OCI-LY7 (cell line): ENCODE data around the gene SLC17A8. TPM values are rescaled to one million over a fixed set of nuclear protein-coding genes. Genes with fewer than 3 reads are reported as not detected.
"Not testable (repeated sequence)": the region's sequence is repeated elsewhere in the genome, so short reads cannot be mapped to it uniquely, and the experiment has no call there.

Experiments used
- BruUV-seq: library from RNA; stranded (reverse); fragments of 400-500 nt; replicated peaks from 2 replicates; lab custom pipeline; 2021; lab: Mats Ljungman, UMichigan
- CTCF ChIA-PET: fragments of 300-600 bp; sonication (Branson Sonifier 250); formaldehyde crosslinking; loops from one replicate; lab custom pipeline; 2022; ENCODE audit warnings: antibody characterized with exemption; ENCODE audit not compliant: unreplicated experiment; lab: Charles Lee
- POLR2A ChIA-PET: fragments of 300-600 bp; sonication (Branson Sonifier 250); formaldehyde crosslinking; loops from one replicate; lab custom pipeline; 2022; ENCODE audit warnings: antibody characterized with exemption; lab: Charles Lee
- DNase-seq: peaks from one replicate; pipeline ENCODE4 v3.0.0-alpha.2; 2015; ENCODE audit warnings: low spot score
- H2AFZ ChIP-seq: fragments of 200-600 bp; sonication (generic), shearing (Covaris generic); 2 replicates; pipeline ENCODE4 v1.6.1; 2014; ENCODE audit warnings: mild to moderate bottlenecking, antibody characterized with exemption, low read length, moderate library complexity
- H3K27ac ChIP-seq: fragments of 200-600 bp; sonication (generic); 2 replicates; pipeline ENCODE4 v1.5.1; 2014; ENCODE audit warnings: mixed run types, low read depth, mild to moderate bottlenecking, moderate library complexity, low read length, inconsistent platforms; ENCODE audit not compliant: poor library complexity, severe bottlenecking
- H3K36me3 ChIP-seq: fragments of 200-600 bp; sonication (generic); 2 replicates; pipeline ENCODE4 v1.6.1; 2014; ENCODE audit warnings: mild to moderate bottlenecking, antibody characterized with exemption, low read length, moderate library complexity, mixed read lengths; ENCODE audit not compliant: insufficient read depth
- H3K4me1 ChIP-seq: fragments of 200-600 bp; sonication (generic); 2 replicates; pipeline ENCODE4 v1.5.1; 2014; ENCODE audit warnings: mild to moderate bottlenecking, low read length; ENCODE audit not compliant: insufficient read depth, poor library complexity, severe bottlenecking
- H3K4me2 ChIP-seq: fragments of 200-600 bp; sonication (generic); 2 replicates; pipeline ENCODE4 v1.6.1; 2014; ENCODE audit warnings: mild to moderate bottlenecking, low read length
- H3K4me3 ChIP-seq: fragments of 200-600 bp; sonication (generic); 2 replicates; pipeline ENCODE4 v1.5.1; 2014; ENCODE audit warnings: mild to moderate bottlenecking, low read depth, low read length; ENCODE audit not compliant: poor library complexity, severe bottlenecking
- H3K79me2 ChIP-seq: fragments of 200-600 bp; sonication (generic); 2 replicates; pipeline ENCODE4 v1.6.1; 2016; ENCODE audit warnings: low read depth, mild to moderate bottlenecking, low read length, moderate library complexity, mixed read lengths; ENCODE audit not compliant: insufficient read depth
- H3K9me2 ChIP-seq: fragments of 200-600 bp; sonication (generic); 2 replicates; pipeline ENCODE4 v1.6.1; 2016; ENCODE audit warnings: mild to moderate bottlenecking, low read length, mixed read lengths; ENCODE audit not compliant: insufficient read depth
- H3K9me3 ChIP-seq: fragments of 200-600 bp; sonication (generic); 2 replicates; pipeline ENCODE4 v1.6.1; 2014; ENCODE audit warnings: mild to moderate bottlenecking, mixed run types, low read length, mixed read lengths
- H4K20me1 ChIP-seq: fragments of 200-600 bp; sonication (generic); 2 replicates; pipeline ENCODE4 v1.6.1; 2014; ENCODE audit warnings: mild to moderate bottlenecking, antibody characterized with exemption, low read length, moderate library complexity, mixed read lengths; ENCODE audit not compliant: insufficient read depth
- CTCF ChIP-seq: fragments of 200-600 bp; sonication (generic); conservative IDR thresholded peaks from 2 replicates; pipeline ENCODE4 v1.5.1; 2014; ENCODE audit warnings: mild to moderate bottlenecking, antibody characterized with exemption, low read length, moderate library complexity, mixed read lengths
- EZH2phosphoT487 ChIP-seq: fragments of 200-600 bp; sonication (generic); IDR thresholded peaks from 2 replicates; pipeline ENCODE4 v1.6.1; 2018; ENCODE audit warnings: low read depth, borderline replicate concordance, mild to moderate bottlenecking, mixed run types, antibody characterized with exemption, low read length, moderate library complexity, mixed read lengths
- intact Hi-C: fragments of 100-400 bp; cut with micrococcal nuclease; formaldehyde crosslinking; loops from one replicate; pipeline ENCODE4 v1.10.0; 2022; ENCODE audit not compliant: unreplicated experiment
- total RNA-seq, 2 experiments: library from RNA; depleted of rRNA in 1 of 2; stranded (reverse); fragments of >200 nt in 1 of 2; shearing (Covaris generic) in 1 of 2; gene quantifications; 2 replicates each; pipeline ENCODE4 v1.2.3, GENCODE V29; 2014 to 2022

Gene SLC17A8
- total RNA-seq, 2 experiments from 2014 or later, result not detected

- H3K36me3 ChIP-seq, H3K4me1 ChIP-seq, H3K79me2 ChIP-seq, H3K9me3 ChIP-seq, H3K4me2 ChIP-seq, H2AFZ ChIP-seq, H3K4me3 ChIP-seq, H4K20me1 ChIP-seq, BruUV-seq, POLR2A ChIA-PET, H3K9me2 ChIP-seq, H3K27ac ChIP-seq, DNase-seq, CTCF ChIA-PET, intact Hi-C loops: not testable (repeated sequence)
Measured at GRCh38 chr12:100344351-100344750, 12.5 kb upstream of the SLC17A8 start.

DNA sequence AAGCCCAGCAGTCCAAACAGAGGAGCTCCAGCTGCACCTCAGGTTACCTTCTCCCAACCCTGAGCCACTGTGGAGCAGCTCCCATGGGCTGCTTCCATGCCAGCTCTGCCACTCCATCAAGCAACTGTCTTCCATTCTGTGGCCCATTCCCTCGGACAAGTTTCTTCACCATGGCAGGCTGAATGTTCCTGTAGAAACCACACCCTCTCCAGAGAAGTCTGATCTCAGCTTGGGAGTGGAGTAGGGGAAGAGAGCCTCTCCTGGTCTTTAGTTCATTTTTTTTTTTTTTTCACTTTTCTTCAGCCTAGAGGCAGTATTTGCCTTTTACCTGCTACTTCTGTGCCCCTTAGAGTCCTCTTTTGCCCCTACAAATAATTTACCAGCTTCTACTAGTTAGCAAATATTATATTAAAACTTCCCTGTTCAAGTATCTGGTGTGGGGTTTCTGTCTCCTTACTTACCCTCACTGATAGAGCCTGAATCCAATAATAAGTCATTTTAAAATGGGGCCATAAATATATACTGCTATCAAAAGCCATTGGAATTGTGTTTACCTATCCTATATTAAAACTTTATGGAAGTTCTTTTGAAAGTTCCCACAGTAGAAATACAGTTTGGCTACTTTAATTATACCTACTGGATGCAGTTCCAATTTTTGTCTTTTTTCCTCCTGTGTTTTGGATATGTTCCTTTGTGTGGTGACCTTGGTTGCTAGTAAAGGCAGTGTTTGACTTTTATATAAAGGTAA lies 11.7 kb upstream of the SLC17A8 start:
- no peaks in the 10 kb centered on the region for H3K9me2 ChIP-seq
- H4K20me1 ChIP-seq, result no peaks in the 10 kb centered on the region
- no peak overlapping the region for H3K4me3 ChIP-seq
- H3K4me2 ChIP-seq, result no peak overlapping the region
- no peak overlapping the region for H2AFZ ChIP-seq
- ChIA-PET CTCF (no interaction called here), POLR2A (interaction anchor here (0.6 kb wide), 1 partner anchor 76 kb away, joined by 3 read pairs; no protein-coding TSS in a partner anchor)
- intact Hi-C loops, result loop anchor here (5.0 kb wide), 2 partner anchors 113 to 207 kb away; no protein-coding TSS in a partner anchor
- no peak overlapping the region for H3K27ac ChIP-seq
- no TSS peak for BruUV-seq
- H3K4me1 ChIP-seq, result no peaks in the 10 kb centered on the region
- no peaks in the 10 kb centered on the region for H3K9me3 ChIP-seq
- TF ChIP-seq CTCF, result no peak
- TF ChIP-seq EZH2phosphoT487, result no peak
- no peaks in the 10 kb centered on the region for H3K79me2 ChIP-seq
- DNase-seq, result no peak
- H3K36me3 ChIP-seq, result no peaks in the 10 kb centered on the region

- ChIA-PET CTCF (no interaction called here), POLR2A (interaction anchor here (0.7 kb wide), 2 partner anchors 20 to 574 kb away, joined by 3 read pairs; no protein-coding TSS in a partner anchor)
- Histone ChIP-seq H3K4me1 (no peaks in the 10 kb centered on the region), H3K4me2 (no peak overlapping the region), H3K79me2 (no peaks in the 10 kb centered on the region), H3K4me3 (no peak overlapping the region), H3K9me2 (no peaks in the 10 kb centered on the region), H3K9me3 (no peaks in the 10 kb centered on the region), H4K20me1 (no peaks in the 10 kb centered on the region), H2AFZ (no peak overlapping the region), H3K27ac (no peak overlapping the region), H3K36me3 (no peaks in the 10 kb centered on the region)
- TF ChIP-seq EZH2phosphoT487 (no peak), CTCF (no peak)
- DNase-seq, result no peak
- BruUV-seq, result no TSS peak
- intact Hi-C loops, result loop anchor here (5.0 kb wide), 2 partner anchors 114 to 206 kb away; no protein-coding TSS in a partner anchor
Measured at GRCh38 chr12:100346660-100347059, 10.2 kb upstream of the SLC17A8 start.
